ENCODE results near the gene PFKP.

- TF ChIP-seq CTCF (IDR thresholded peaks at IDR 0.05) (no peak), POLR2A (IDR thresholded peaks at IDR 0.05) (no peak)
These were observed 37.0 kb downstream of the PFKP start for GRCh38 chr10:3104251-3104918.

Measured in lower leg skin (tissue), 3 donors.